Body of pancreas (tissue), 4 donors: ENCODE data around the gene MAGI1. TPM values are rescaled to one million over a fixed set of nuclear protein-coding genes. Genes with fewer than 3 reads are reported as not detected.

Experiments used
- ATAC-seq: fragments of 150-250 bp; one replicate; pipeline ENCODE4 v1.9.1; 2016
- DNase-seq, 4 donors: peaks; one replicate each; pipeline ENCODE4 v3.0.0-alpha.2; 2019
- H3K27ac ChIP-seq, 4 donors: fragments of 200-600 bp; sonication (generic); 1 replicate in 3 of 4; 2 replicates in 1 of 4; pipeline versions ENCODE4 v1.5.1 to v1.6.1; 2016 to 2019; ENCODE audit warnings: mild to moderate bottlenecking in 1 of 4, mixed read lengths in 1 of 4, moderate library complexity in 1 of 4
- H3K27me3 ChIP-seq, 2 donors: fragments of 200-600 bp; sonication (generic); one replicate each; pipeline ENCODE4 v1.6.0; 2016; ENCODE audit warnings: mild to moderate bottlenecking in 1 of 2
- H3K36me3 ChIP-seq, 2 donors: fragments of 200-600 bp; sonication (generic); replicated peaks in 1 of 2; 2 replicates each; pipeline ENCODE4 v1.5.1; 2016; ENCODE audit warnings: low read depth in 2 of 2; ENCODE audit not compliant: insufficient read depth in 1 of 2
- H3K4me1 ChIP-seq: fragments of 200-600 bp; sonication (generic); one replicate; pipeline ENCODE4 v1.6.0; 2016
- H3K4me3 ChIP-seq, 2 donors: fragments of 200-600 bp; sonication (generic); 1 replicate in 1 of 2; 2 replicates in 1 of 2; pipeline ENCODE4 v1.5.1; 2016 to 2019
- H3K9me3 ChIP-seq, 3 donors: fragments of 200-600 bp; sonication (generic); 1 replicate in 2 of 3; 2 replicates in 1 of 3; pipeline ENCODE4 v1.5.1; 2016
- POLR2A ChIP-seq, 3 donors: fragments of 450-650 bp; IDR thresholded peaks; one replicate each; pipeline ENCODE4 v1.6.1; 2016; ENCODE audit warnings: antibody characterized with exemption in 3 of 3, mild to moderate bottlenecking in 2 of 3
- WGBS, 2 donors: methylation state at CpG; one replicate each; pipeline ENCODE4 v1.1.5; 2017; 5-methylcytosine and 5-hydroxymethylcytosine counted together
- intact Hi-C: fragments of 100-400 bp; cut with DNase I; formaldehyde crosslinking; loops from one replicate; pipeline ENCODE4 v1.15.1; 2023
- total RNA-seq, 2 donors: library from RNA; depleted of rRNA; stranded (reverse); fragments of >200 nt; gene quantifications; one replicate each; pipeline ENCODE4 v1.1.0, GENCODE V29; 2016
- TF ChIP-seq, protein P1 (sequence below), 7 experiments: fragments of 450-650 bp in 4 of 7; fragments of 200-600 bp in 3 of 7; sonication (generic) in 3 of 7; IDR thresholded peaks; one replicate each; pipeline ENCODE4 v1.5.1; 2016 to 2019; ENCODE audit warnings: antibody characterized with exemption in 7 of 7

Gene MAGI1
- total RNA-seq = 10 to 100 TPM; 44.2 to 63.6 TPM

DNA sequence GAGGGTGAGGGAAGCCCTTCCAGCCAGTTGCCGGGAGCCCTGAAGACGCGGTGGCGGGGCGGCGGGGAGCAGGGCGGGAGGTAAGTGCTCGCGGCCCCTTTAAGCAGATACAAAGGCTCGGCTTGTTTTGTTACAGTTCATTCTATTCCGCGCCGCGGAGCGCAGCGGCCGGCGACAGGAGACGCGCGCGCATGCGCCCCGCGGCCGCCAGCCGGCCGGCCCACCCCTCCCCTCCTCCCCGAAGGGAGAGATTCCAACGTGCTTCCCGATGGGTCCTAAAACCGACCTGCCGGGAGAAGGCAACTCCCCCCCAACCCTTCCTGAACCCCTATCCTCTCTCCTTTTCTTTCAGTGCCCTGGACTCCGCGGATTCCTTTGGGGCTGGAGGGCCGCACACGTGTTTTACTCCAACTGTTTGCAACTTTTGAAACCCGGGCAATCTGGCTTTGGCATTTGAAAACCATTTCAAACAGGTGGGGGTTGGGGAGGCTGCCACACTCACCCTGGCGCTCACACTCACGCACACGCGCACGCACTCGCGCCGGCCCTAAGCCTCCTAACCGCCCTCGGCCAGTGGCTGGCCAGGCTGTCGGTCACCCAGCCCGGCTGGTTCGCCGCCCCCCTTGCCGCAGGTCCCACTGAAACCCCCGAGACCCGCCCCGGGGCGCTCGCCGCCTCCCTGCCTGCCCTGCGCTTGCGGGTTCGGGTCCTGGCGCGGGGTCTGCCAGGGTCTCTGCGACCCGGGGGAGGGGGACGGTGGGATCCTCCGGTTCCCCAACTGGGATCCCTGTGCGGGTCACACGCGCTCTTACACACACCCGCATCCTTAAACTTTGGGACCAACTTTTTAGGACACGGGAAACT is at the start of gene MAGI1:
Gene MAGI1 (minus strand): TSS at position 193 of the 864 bp plus-strand sequence. CDS start 610 bp downstream, outside the sequence.
- Histone ChIP-seq H3K9me3 (no peaks in the 10 kb centered on the region), H3K4me3 (peak within 1 kb of the TSS; percentile 68 to 90), H3K27me3 (no peaks in the 10 kb centered on the region), H3K4me1 (peaks cover 28% of the 10 kb centered on the region), H3K27ac (peak within 1 kb of the TSS; percentile 89 to 98 (median 97)), H3K36me3 (no peaks in the 10 kb centered on the region)
- DNase-seq = peak; percentile 93 to 95 (median 94)
- TF ChIP-seq POLR2A (IDR thresholded peaks at IDR 0.05) = peak; percentile 82 to 90 (median 87)
- TF ChIP-seq, protein P1, sequence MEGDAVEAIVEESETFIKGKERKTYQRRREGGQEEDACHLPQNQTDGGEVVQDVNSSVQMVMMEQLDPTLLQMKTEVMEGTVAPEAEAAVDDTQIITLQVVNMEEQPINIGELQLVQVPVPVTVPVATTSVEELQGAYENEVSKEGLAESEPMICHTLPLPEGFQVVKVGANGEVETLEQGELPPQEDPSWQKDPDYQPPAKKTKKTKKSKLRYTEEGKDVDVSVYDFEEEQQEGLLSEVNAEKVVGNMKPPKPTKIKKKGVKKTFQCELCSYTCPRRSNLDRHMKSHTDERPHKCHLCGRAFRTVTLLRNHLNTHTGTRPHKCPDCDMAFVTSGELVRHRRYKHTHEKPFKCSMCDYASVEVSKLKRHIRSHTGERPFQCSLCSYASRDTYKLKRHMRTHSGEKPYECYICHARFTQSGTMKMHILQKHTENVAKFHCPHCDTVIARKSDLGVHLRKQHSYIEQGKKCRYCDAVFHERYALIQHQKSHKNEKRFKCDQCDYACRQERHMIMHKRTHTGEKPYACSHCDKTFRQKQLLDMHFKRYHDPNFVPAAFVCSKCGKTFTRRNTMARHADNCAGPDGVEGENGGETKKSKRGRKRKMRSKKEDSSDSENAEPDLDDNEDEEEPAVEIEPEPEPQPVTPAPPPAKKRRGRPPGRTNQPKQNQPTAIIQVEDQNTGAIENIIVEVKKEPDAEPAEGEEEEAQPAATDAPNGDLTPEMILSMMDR (IDR thresholded peaks at IDR 0.05) = peak in 2 of 7 experiments; percentile 2 to 8
- peak; percentile 88 for ATAC-seq
- intact Hi-C loops = no loop called here
- WGBS, 2 donors = 1% methylated on average over 46 to 71 of the region's 73 CpGs

DNA sequence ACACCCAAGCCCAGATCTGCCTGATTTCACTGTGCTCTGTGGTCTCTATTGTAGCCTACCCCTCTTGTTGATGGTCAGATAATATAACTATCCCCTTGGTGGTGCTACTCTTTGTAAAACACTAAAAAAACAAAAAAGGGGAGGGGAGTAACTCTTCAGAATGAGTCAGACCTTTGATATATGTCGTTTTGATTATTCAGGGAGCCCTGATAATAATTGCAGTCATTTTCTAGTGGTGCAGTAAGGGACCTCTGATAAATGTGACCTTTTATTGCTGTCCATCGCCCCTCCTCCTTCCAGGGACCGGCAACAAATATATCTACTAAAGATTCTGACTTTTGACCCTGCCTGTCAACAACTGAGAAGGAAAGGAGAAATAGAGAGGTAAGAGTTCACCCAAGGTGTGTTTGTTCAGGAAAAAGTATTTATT is 45.1 kb upstream of the MAGI1 start:
- Histone ChIP-seq H3K27me3 (no peaks in the 10 kb centered on the region), H3K27ac (no peak overlapping the region), H3K4me3 (no peak overlapping the region), H3K4me1 (no peaks in the 10 kb centered on the region), H3K9me3 (no peaks in the 10 kb centered on the region), H3K36me3 (no peaks in the 10 kb centered on the region)
- ATAC-seq = no peak
- 15 to 17% methylated on average over 3 of the region's 3 CpGs for WGBS, 2 donors
- DNase-seq = no peak
- no peak for TF ChIP-seq POLR2A (IDR thresholded peaks at IDR 0.05)
- TF ChIP-seq, protein P1 (IDR thresholded peaks at IDR 0.05) = no peak
- intact Hi-C loops = no loop called here

DNA sequence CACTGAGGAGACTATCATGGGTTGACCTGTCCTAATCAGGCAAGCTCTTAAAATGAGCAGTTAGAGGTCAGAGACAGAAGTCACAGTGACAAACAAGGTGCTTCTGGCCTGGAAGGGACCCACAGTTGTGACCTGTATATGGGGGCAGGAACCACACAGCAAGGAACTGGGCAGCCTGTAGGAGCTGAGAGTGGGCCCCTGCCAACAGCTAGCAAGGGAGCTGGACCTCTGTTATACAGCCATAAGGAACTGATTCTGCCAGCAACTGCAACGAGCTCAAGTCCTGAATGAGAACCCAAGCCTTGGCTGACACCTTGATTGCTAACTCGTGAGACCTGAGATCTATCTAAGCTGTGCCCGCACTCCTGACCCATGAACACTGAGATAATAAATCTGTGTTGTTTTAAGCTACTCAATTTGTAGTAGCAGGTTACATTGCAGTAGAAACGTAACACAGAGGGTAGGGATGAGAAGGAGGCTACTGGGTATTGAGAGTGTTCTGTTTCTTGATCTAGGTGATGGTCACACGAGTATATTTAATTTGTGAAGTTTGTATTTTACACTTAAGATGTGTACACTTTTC is 44.5 kb upstream of the MAGI1 start:
- no peak for ATAC-seq

DNA sequence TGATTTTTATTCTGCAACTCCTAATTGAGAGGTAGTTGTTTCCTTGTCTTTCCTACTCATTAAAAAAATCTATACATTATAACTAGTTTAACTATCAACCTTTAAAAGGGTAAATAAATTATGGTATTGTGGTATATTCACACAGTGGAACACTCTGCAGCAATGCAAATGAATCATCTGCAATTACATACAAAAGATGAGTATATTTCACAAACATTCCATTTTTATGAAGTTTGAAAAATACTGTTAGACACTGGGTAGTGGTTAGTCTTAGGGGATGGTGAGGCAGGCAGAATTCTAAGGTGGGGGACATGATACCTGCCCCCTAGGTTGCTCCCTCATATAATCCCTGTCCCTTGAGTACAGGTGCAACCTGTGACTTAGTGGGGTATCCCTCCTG is 44.0 kb upstream of the MAGI1 start:
- intact Hi-C loops = no loop called here
- Histone ChIP-seq H3K27ac (no peak overlapping the region), H3K36me3 (no peaks in the 10 kb centered on the region), H3K9me3 (no peaks in the 10 kb centered on the region), H3K4me3 (no peak overlapping the region), H3K4me1 (no peaks in the 10 kb centered on the region), H3K27me3 (no peaks in the 10 kb centered on the region)
- ATAC-seq = no peak
- TF ChIP-seq POLR2A (IDR thresholded peaks at IDR 0.05) = no peak
- TF ChIP-seq, protein P1 (IDR thresholded peaks at IDR 0.05) = no peak
- DNase-seq = no peak

More for the DNA sequence above, 44.5 kb upstream of the MAGI1 start:
- no peak for TF ChIP-seq POLR2A (IDR thresholded peaks at IDR 0.05)
- TF ChIP-seq, protein P1 (IDR thresholded peaks at IDR 0.05) = no peak
- WGBS, 2 donors = 61 to 63% methylated on average over 5 of the region's 5 CpGs
- Histone ChIP-seq H3K36me3 (no peaks in the 10 kb centered on the region), H3K9me3 (no peaks in the 10 kb centered on the region), H3K4me3 (no peak overlapping the region), H3K27ac (no peak overlapping the region), H3K27me3 (no peaks in the 10 kb centered on the region), H3K4me1 (no peaks in the 10 kb centered on the region)
- no peak for DNase-seq
- intact Hi-C loops = no loop called here
